ENCODE measurements around the gene ATF7IP2. TPM values are rescaled to one million over a fixed set of nuclear protein-coding genes. Genes with fewer than 3 reads are reported as not detected.

ATF7IP2 gene
- total RNA-seq, 1 experiment from 2014 or later, result 7.4 TPM

- ATAC-seq (no peak), DNase-seq (ENCODE audit: low read depth, low spot score) (no peak)
- RAD21 ChIA-PET (ENCODE audit: low non-redundant PET in 1 of 2, low total read pairs in 2 of 2, uncharacterized antibody in 2 of 2, unreplicated experiment in 2 of 2), result no interaction called here
- intact Hi-C loops (cut with micrococcal nuclease), result no loop called here
- H3K9me2 ChIP-seq (ENCODE audit: insufficient read depth), result no peaks in the 10 kb centered on the region
- H3K4me2 ChIP-seq (ENCODE audit: low read length), result no peak overlapping the region
- no peak overlapping the region for H3K4me3 ChIP-seq (replicated peaks in 1 of 2; ENCODE audit: low read depth in 1 of 2, low read length in 2 of 2)
- no peak overlapping the region for H2AFZ ChIP-seq (ENCODE audit: low read depth, low read length, poor library complexity, severe bottlenecking)
- no peaks in the 10 kb centered on the region for H3K27me3 ChIP-seq (ENCODE audit: insufficient read depth, low read length)
- CTCF ChIA-PET, result no interaction called here
- H3K9ac ChIP-seq (ENCODE audit: low read length), result no peak overlapping the region
- TF ChIP-seq EGR1 (IDR thresholded peaks at IDR 0.05; ENCODE audit: low read depth) (no peak), YY1 (IDR thresholded peaks at IDR 0.05; ENCODE audit: extremely low read depth, insufficient replicate concordance, low read depth, low read length) (no peak), FOSL1 (IDR thresholded peaks at IDR 0.05; ENCODE audit: low read depth) (no peak), CBX3 (IDR thresholded peaks at IDR 0.05; ENCODE audit: low read depth) (peak; percentile 94), POLR2AphosphoS5 (IDR thresholded peaks at IDR 0.05; ENCODE audit: low read depth, low read length) (no peak), ATF3 (IDR thresholded peaks at IDR 0.05) (no peak)
- TF ChIP-seq, protein P1, sequence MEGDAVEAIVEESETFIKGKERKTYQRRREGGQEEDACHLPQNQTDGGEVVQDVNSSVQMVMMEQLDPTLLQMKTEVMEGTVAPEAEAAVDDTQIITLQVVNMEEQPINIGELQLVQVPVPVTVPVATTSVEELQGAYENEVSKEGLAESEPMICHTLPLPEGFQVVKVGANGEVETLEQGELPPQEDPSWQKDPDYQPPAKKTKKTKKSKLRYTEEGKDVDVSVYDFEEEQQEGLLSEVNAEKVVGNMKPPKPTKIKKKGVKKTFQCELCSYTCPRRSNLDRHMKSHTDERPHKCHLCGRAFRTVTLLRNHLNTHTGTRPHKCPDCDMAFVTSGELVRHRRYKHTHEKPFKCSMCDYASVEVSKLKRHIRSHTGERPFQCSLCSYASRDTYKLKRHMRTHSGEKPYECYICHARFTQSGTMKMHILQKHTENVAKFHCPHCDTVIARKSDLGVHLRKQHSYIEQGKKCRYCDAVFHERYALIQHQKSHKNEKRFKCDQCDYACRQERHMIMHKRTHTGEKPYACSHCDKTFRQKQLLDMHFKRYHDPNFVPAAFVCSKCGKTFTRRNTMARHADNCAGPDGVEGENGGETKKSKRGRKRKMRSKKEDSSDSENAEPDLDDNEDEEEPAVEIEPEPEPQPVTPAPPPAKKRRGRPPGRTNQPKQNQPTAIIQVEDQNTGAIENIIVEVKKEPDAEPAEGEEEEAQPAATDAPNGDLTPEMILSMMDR (IDR thresholded peaks at IDR 0.05 in 2 of 3, conservative IDR thresholded peaks at IDR 0.05 in 1 of 3; ENCODE audit: borderline replicate concordance in 1 of 3, insufficient read depth in 1 of 3, low read depth in 2 of 3, low read length in 2 of 3), result no peak
- no peaks in the 10 kb centered on the region for H4K20me1 ChIP-seq (ENCODE audit: insufficient read depth)
- H3K27ac ChIP-seq (ENCODE audit: low read depth, low read length), result no peak overlapping the region
- H3K36me3 ChIP-seq (ENCODE audit: control insufficient read depth in 1 of 2, insufficient read depth in 2 of 2, low read length in 2 of 2), result no peaks in the 10 kb centered on the region
- BruUV-seq (replicated peaks), result no TSS peak
- H3K79me2 ChIP-seq (ENCODE audit: insufficient read depth, low read length), result no peaks in the 10 kb centered on the region
- H3K9me3 ChIP-seq (ENCODE audit: control insufficient read depth in 1 of 2, insufficient read depth in 1 of 2, low read depth in 1 of 2, low read length in 2 of 2), result peaks cover 8 to 12% of the 10 kb centered on the region in 2 experiments; a peak in 2 of 4 replicates
- POLR2A ChIA-PET, result no interaction called here
- H3K4me1 ChIP-seq (ENCODE audit: control insufficient read depth in 1 of 2, insufficient read depth in 2 of 2, low read length in 2 of 2), result peaks cover 0 to 15% of the 10 kb centered on the region in 2 experiments; a peak in 2 of 4 replicates
Measured at GRCh38 chr16:10339777-10340732, 45.8 kb upstream of the ATF7IP2 start.
